DND-41 (cell line): ENCODE results near the gene CCDC106.

Experiments used
- CTCF ChIP-seq: IDR thresholded peaks from 2 replicates; pipeline ENCODE4 v1.5.1; 2012; ENCODE audit warnings: borderline replicate concordance, low read length, moderate library complexity, mild to moderate bottlenecking; ENCODE audit not compliant: poor library complexity, severe bottlenecking; ENCODE audit errors: extremely low read depth
- EZH2 ChIP-seq: IDR thresholded peaks from 3 replicates; pipeline ENCODE4 v1.6.1; 2012; ENCODE audit warnings: borderline replicate concordance, low read depth, mild to moderate bottlenecking, moderate library complexity, low read length, inconsistent platforms; ENCODE audit not compliant: severe bottlenecking

GRCh38 chr19:55688422-55689218 is 40.6 kb downstream of the CCDC106 start:
- TF ChIP-seq CTCF (no peak), EZH2 (no peak)
